Neural progenitor cell (in vitro differentiated cells): ENCODE results near the gene PCSK5. TPM values are rescaled to one million over a fixed set of nuclear protein-coding genes. Genes with fewer than 3 reads are reported as not detected.

ENCODE experiments used
- DNase-seq: peaks from one replicate; pipeline ENCODE4 v3.0.0-alpha.2; 2016; ENCODE audit warnings: low spot score
- H2AFZ ChIP-seq: fragments of 200-600 bp; sonication (generic); replicated peaks from 2 replicates; pipeline ENCODE4 v1.6.1; 2016; ENCODE audit warnings: antibody characterized with exemption
- H3F3A ChIP-seq: fragments of 200-600 bp; sonication (generic); 2 replicates; pipeline ENCODE4 v1.6.1; 2016; ENCODE audit warnings: antibody characterized with exemption, low read depth
- H3K27ac ChIP-seq: fragments of 200-600 bp; sonication (generic); 2 replicates; pipeline ENCODE4 v1.5.1; 2016; ENCODE audit warnings: mild to moderate bottlenecking
- H3K27me3 ChIP-seq: fragments of 200-600 bp; sonication (generic); 2 replicates; pipeline ENCODE4 v1.6.1; 2016; ENCODE audit warnings: mild to moderate bottlenecking, moderate library complexity
- H3K36me3 ChIP-seq: fragments of 200-600 bp; sonication (generic); 2 replicates; pipeline ENCODE4 v1.5.1; 2016
- H3K4me1 ChIP-seq: fragments of 200-600 bp; sonication (generic); 2 replicates; pipeline ENCODE4 v1.6.1; 2016; ENCODE audit warnings: mixed run types
- H3K4me2 ChIP-seq: fragments of 200-600 bp; sonication (generic); 2 replicates; pipeline ENCODE4 v1.6.1; 2016
- H3K4me3 ChIP-seq: fragments of 200-600 bp; sonication (generic); 2 replicates; pipeline ENCODE4 v1.5.1; 2016
- H3K79me2 ChIP-seq: fragments of 200-600 bp; sonication (generic); 2 replicates; pipeline ENCODE4 v1.6.1; 2016; ENCODE audit warnings: low read depth
- H3K9ac ChIP-seq: fragments of 200-600 bp; sonication (generic); 2 replicates; pipeline ENCODE4 v1.6.1; 2016
- H3K9me3 ChIP-seq: fragments of 200-600 bp; sonication (generic); 2 replicates; pipeline ENCODE4 v1.5.1; 2016; ENCODE audit warnings: low read depth
- H4K20me1 ChIP-seq: fragments of 200-600 bp; sonication (generic); 2 replicates; pipeline ENCODE4 v1.6.1; 2016; ENCODE audit warnings: low read depth
- H3K27ac Mint-ChIP-seq: 3 replicates; pipeline ENCODE4 v1.8.0; 2021; ENCODE audit warnings: mixed read lengths
- H3K27me3 Mint-ChIP-seq: 2 replicates; pipeline ENCODE4 v1.8.0; 2022; ENCODE audit warnings: low read depth, mild to moderate bottlenecking, inconsistent platforms, moderate library complexity, mixed read lengths; ENCODE audit not compliant: insufficient read depth
- H3K36me3 Mint-ChIP-seq: 3 replicates; pipeline ENCODE4 v1.8.0; 2021; ENCODE audit warnings: mixed read lengths
- H3K4me1 Mint-ChIP-seq: 3 replicates; pipeline ENCODE4 v1.8.0; 2021; ENCODE audit warnings: mixed read lengths
- H3K4me3 Mint-ChIP-seq: 3 replicates; pipeline ENCODE4 v1.8.0; 2021; ENCODE audit warnings: mild to moderate bottlenecking, moderate library complexity, mixed read lengths
- H3K9me3 Mint-ChIP-seq: 3 replicates; pipeline ENCODE4 v1.8.0; 2020; ENCODE audit warnings: mixed read lengths
- CTCF ChIP-seq: fragments of 200-600 bp; sonication (generic); IDR thresholded peaks from 2 replicates; pipeline ENCODE4 v1.5.1; 2017; ENCODE audit warnings: antibody characterized with exemption, mild to moderate bottlenecking
- EZH2 ChIP-seq: fragments of 200-600 bp; sonication (generic); IDR thresholded peaks from 2 replicates; pipeline ENCODE4 v1.6.1; 2017; ENCODE audit warnings: antibody characterized with exemption, mild to moderate bottlenecking, moderate library complexity
- EZH2phosphoT487 ChIP-seq: fragments of 200-600 bp; sonication (generic); IDR thresholded peaks from 2 replicates; pipeline ENCODE4 v1.6.1; 2017; ENCODE audit warnings: antibody characterized with exemption
- total RNA-seq: library from RNA; depleted of rRNA; stranded (reverse); fragments of >200 nt; gene quantifications from 2 replicates; pipeline ENCODE4 v1.2.3, GENCODE V29; 2015; ENCODE audit warnings: low replicate concordance

The PCSK5 gene
- total RNA-seq, 1 donor from 2014 or later: 23.4 TPM

- no peak overlapping the region for H3K4me3 ChIP-seq
Measured at GRCh38 chr9:76191493-76191892, 301.0 kb downstream of the PCSK5 start.

GRCh38 chr9:76192013-76192412 is 301.5 kb downstream of the PCSK5 start:
- Mint-ChIP-seq H3K27ac (no peak overlapping the region), H3K4me1 (no peaks in the 10 kb centered on the region), H3K27me3 (no peaks in the 10 kb centered on the region), H3K9me3 (no peaks in the 10 kb centered on the region), H3K4me3 (no peak overlapping the region), H3K36me3 (peaks cover 24% of the 10 kb centered on the region)
- H4K20me1 ChIP-seq: no peaks in the 10 kb centered on the region
- peaks cover 9% of the 10 kb centered on the region for H3K36me3 ChIP-seq
- H3K4me2 ChIP-seq: no peak overlapping the region
- H3K27me3 ChIP-seq: no peaks in the 10 kb centered on the region
- H3K79me2 ChIP-seq: no peaks in the 10 kb centered on the region
- no peaks in the 10 kb centered on the region for H3K9me3 ChIP-seq
- no peak overlapping the region for H3K4me3 ChIP-seq
- H2AFZ ChIP-seq: no peak overlapping the region
- H3K4me1 ChIP-seq: no peaks in the 10 kb centered on the region
- H3K27ac ChIP-seq: no peak overlapping the region
- TF ChIP-seq CTCF (no peak), EZH2 (no peak), EZH2phosphoT487 (no peak)
- H3K9ac ChIP-seq: no peak overlapping the region
- H3F3A ChIP-seq: no peaks in the 10 kb centered on the region
- DNase-seq: no peak

More at GRCh38 chr9:76191493-76191892, 301.0 kb downstream of the PCSK5 start:
- H3K9ac ChIP-seq: no peak overlapping the region
- no peaks in the 10 kb centered on the region for H3K27me3 Mint-ChIP-seq
- H3K9me3 Mint-ChIP-seq: no peaks in the 10 kb centered on the region
- H3K27me3 ChIP-seq: no peaks in the 10 kb centered on the region
- no peaks in the 10 kb centered on the region for H4K20me1 ChIP-seq
- H3F3A ChIP-seq: no peaks in the 10 kb centered on the region
- peaks cover 2% of the 10 kb centered on the region for H3K4me1 ChIP-seq
- no peak overlapping the region for H3K4me3 Mint-ChIP-seq
- no peak overlapping the region for H3K4me2 ChIP-seq
- peaks cover 24% of the 10 kb centered on the region for H3K36me3 Mint-ChIP-seq
- no peaks in the 10 kb centered on the region for H3K79me2 ChIP-seq
- H2AFZ ChIP-seq: no peak overlapping the region
- no peaks in the 10 kb centered on the region for H3K4me1 Mint-ChIP-seq
- peaks cover 9% of the 10 kb centered on the region for H3K36me3 ChIP-seq
- H3K27ac ChIP-seq: no peak overlapping the region
- no peak overlapping the region for H3K27ac Mint-ChIP-seq
- H3K9me3 ChIP-seq: no peaks in the 10 kb centered on the region
- no peak for DNase-seq
- TF ChIP-seq EZH2 (no peak), EZH2phosphoT487 (no peak), CTCF (no peak)

- Histone ChIP-seq H3K27me3 (no peaks in the 10 kb centered on the region), H4K20me1 (no peaks in the 10 kb centered on the region), H3F3A (no peaks in the 10 kb centered on the region), H3K36me3 (peaks cover 9% of the 10 kb centered on the region), H3K9me3 (no peaks in the 10 kb centered on the region), H3K79me2 (no peaks in the 10 kb centered on the region), H3K4me3 (no peak overlapping the region), H3K9ac (no peak overlapping the region), H3K4me2 (no peak overlapping the region), H2AFZ (no peak overlapping the region), H3K4me1 (no peaks in the 10 kb centered on the region), H3K27ac (no peak overlapping the region)
- TF ChIP-seq EZH2phosphoT487 (no peak), EZH2 (no peak), CTCF (no peak)
- Mint-ChIP-seq H3K4me3 (no peak overlapping the region), H3K27ac (no peak overlapping the region), H3K9me3 (no peaks in the 10 kb centered on the region), H3K36me3 (peaks cover 18% of the 10 kb centered on the region), H3K27me3 (peaks cover 2% of the 10 kb centered on the region), H3K4me1 (no peaks in the 10 kb centered on the region)
- DNase-seq: no peak
Measured at GRCh38 chr9:76194896-76195295, 304.4 kb downstream of the PCSK5 start.
